Mucosa of descending colon (tissue), 3 donors: ENCODE results near the gene SEPTIN12. TPM values are rescaled to one million over a fixed set of nuclear protein-coding genes. Genes with fewer than 3 reads are reported as not detected.

Experiments used
- ATAC-seq: fragments of 200-7000 bp; cut with Tn5 transposase; one replicate; pipeline ENCODE4 v1.9.1; 2020; ENCODE audit warnings: mild to moderate bottlenecking, moderate library complexity
- DNase-seq, 3 donors: peaks; one replicate each; pipeline ENCODE4 v3.0.0-alpha.2; 2020
- H3K36me3 ChIP-seq: fragments of 200-600 bp; one replicate; pipeline ENCODE4 v1.8.0; 2021; ENCODE audit warnings: low read depth, mild to moderate bottlenecking
- H3K4me1 ChIP-seq: fragments of 200-600 bp; one replicate; pipeline ENCODE4 v1.8.0; 2021; ENCODE audit warnings: low read depth, mild to moderate bottlenecking
- H3K4me3 ChIP-seq: fragments of 200-600 bp; one replicate; pipeline ENCODE4 v1.8.0; 2021; ENCODE audit warnings: mild to moderate bottlenecking
- H3K9me3 ChIP-seq: fragments of 200-600 bp; one replicate; pipeline ENCODE4 v1.8.0; 2021; ENCODE audit warnings: mild to moderate bottlenecking
- intact Hi-C, 2 donors: fragments of 100-400 bp; cut with DNase I in 1 of 2; cut with micrococcal nuclease in 1 of 2; formaldehyde crosslinking; loops; one replicate each; pipeline versions ENCODE4 v1.11.0 to v1.11.1; 2022; cut with DNase I, micrococcal nuclease
- total RNA-seq, 3 donors: library from RNA; stranded (reverse); fragmentation: NEBNext Ultra II Directional in 2 of 3; extraction: Animal tissue kit (Norgen Biotek cat#: 25700) in 2 of 3; gene quantifications; one replicate each; pipeline versions ENCODE4 v1.2.1 to v1.2.4, GENCODE V29; 2021 to 2023
- TF ChIP-seq, protein P1 (sequence below): fragments of 200-600 bp; IDR thresholded peaks from one replicate; pipeline ENCODE4 v1.8.0; 2022; ENCODE audit warnings: antibody characterized with exemption, mild to moderate bottlenecking
- donor health status: DM: no; HTN: no; CAD: no; lungs with moderate emphysema.
- donor health status: DM: no; HTN: no; CAD: no.
- donor health status: DM: no; HTN: yes; CAD: no.

The SEPTIN12 gene
- total RNA-seq, 3 donors from 2014 or later = 1.1 TPM; not detected in 2

DNA sequence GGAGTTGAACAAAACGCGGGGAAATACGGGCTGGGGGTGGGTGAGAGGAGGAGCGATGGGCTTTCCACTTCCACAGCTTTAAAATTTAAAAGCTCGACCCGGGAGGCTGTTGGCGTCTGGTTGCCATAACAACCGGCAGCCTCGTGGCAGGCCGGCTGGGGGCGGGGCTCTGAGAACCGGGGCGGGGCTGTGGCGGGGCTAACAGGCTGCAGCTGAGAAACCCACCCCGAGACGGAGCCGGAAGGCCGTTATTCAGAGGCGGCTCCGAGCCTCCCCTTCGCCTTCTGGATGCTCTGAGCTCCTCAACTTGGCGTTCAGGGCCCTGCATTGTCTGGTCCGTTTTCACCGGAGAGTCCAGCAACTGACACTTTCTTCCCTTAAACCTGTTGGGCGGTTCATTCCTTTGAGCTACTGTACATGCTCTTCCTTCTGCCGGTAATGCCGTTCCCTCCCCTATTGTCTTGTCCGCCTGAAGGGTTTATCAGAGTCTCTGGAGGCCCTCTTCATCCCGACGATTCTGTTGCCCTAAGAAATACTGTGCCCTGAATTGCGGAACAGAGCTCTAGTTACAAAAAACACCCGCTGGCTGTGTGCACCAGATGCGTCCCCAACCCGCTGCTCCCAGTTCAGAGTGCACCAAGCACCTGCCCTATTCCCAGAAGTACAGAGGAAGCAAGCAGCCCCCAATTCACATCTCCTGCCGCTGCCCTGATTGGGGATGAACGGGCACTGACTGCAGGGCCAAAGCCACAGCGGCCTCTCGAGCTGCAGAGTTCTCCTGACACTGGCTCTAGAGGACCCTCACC, 53.2 kb downstream of the SEPTIN12 start:
- H3K4me3 ChIP-seq = peak overlapping the region; percentile 92
- DNase-seq (peak; percentile 94 to 95 (median 95)), ATAC-seq (peak; percentile 82)
- intact Hi-C loops = no loop called here
- no peaks in the 10 kb centered on the region for H3K36me3 ChIP-seq
- H3K4me1 ChIP-seq = peaks cover 12% of the 10 kb centered on the region
- H3K9me3 ChIP-seq = no peaks in the 10 kb centered on the region
- TF ChIP-seq, protein P1, sequence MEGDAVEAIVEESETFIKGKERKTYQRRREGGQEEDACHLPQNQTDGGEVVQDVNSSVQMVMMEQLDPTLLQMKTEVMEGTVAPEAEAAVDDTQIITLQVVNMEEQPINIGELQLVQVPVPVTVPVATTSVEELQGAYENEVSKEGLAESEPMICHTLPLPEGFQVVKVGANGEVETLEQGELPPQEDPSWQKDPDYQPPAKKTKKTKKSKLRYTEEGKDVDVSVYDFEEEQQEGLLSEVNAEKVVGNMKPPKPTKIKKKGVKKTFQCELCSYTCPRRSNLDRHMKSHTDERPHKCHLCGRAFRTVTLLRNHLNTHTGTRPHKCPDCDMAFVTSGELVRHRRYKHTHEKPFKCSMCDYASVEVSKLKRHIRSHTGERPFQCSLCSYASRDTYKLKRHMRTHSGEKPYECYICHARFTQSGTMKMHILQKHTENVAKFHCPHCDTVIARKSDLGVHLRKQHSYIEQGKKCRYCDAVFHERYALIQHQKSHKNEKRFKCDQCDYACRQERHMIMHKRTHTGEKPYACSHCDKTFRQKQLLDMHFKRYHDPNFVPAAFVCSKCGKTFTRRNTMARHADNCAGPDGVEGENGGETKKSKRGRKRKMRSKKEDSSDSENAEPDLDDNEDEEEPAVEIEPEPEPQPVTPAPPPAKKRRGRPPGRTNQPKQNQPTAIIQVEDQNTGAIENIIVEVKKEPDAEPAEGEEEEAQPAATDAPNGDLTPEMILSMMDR = no peak

- Histone ChIP-seq H3K9me3 (no peaks in the 10 kb centered on the region), H3K4me3 (peak within 1 kb of the TSS; percentile 92), H3K36me3 (no peaks in the 10 kb centered on the region), H3K4me1 (peaks cover 12% of the 10 kb centered on the region)
- TF ChIP-seq, protein P1 = no peak
- peak; percentile 97 for ATAC-seq
- intact Hi-C loops = no loop called here
- peak; percentile 94 to 96 (median 94) for DNase-seq
Observed at GRCh38 chr16:4734063-4734729, 53.9 kb downstream of the SEPTIN12 start, which contains the start of the genes ANKS3 and DNAAF8. Gene ANKS3 (minus strand): TSS chr16:4734271. CDS start chr16:4730149, 4,122 bp downstream. Gene DNAAF8 (plus strand): TSS chr16:4734537. CDS start chr16:4736515, 1,978 bp downstream.

- Histone ChIP-seq H3K4me1 (peaks cover 12% of the 10 kb centered on the region), H3K36me3 (no peaks in the 10 kb centered on the region), H3K4me3 (peak overlapping the region; percentile 92), H3K9me3 (no peaks in the 10 kb centered on the region)
- DNase-seq (peak in 1 of 3 donors; percentile 50), ATAC-seq (peak; percentile 1)
- TF ChIP-seq, protein P1 = no peak
- intact Hi-C loops = no loop called here
Observed at GRCh38 chr16:4733747-4734062, 54.4 kb downstream of the SEPTIN12 start.

DNA sequence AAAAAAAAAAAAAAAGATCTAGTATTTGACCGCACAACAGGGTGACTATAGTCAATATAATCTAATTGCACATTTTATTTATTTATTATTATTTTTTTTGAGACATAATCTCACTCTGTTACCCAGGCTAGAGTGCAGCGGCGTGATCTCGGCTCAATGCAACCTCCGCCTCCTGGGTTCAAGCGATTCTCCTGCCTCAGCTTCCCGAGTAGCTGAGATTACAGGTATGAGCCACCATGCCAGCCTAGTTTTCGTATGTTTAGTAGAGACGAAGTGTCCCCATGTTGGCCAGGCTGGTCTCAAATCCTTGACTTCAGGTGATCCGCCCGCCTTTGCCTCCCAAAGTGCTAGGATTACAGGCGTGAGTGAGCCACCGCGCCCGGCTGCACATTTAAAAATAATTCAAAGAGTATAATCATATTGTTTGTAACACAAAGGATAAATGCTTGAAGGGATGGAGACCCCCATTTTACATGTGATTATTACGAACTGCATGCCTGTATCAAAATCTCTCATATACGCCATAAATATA, 54.9 kb downstream of the SEPTIN12 start:
- TF ChIP-seq, protein P1 = no peak
- intact Hi-C loops = no loop called here
- H3K4me1 ChIP-seq = peaks cover 12% of the 10 kb centered on the region

DNA sequence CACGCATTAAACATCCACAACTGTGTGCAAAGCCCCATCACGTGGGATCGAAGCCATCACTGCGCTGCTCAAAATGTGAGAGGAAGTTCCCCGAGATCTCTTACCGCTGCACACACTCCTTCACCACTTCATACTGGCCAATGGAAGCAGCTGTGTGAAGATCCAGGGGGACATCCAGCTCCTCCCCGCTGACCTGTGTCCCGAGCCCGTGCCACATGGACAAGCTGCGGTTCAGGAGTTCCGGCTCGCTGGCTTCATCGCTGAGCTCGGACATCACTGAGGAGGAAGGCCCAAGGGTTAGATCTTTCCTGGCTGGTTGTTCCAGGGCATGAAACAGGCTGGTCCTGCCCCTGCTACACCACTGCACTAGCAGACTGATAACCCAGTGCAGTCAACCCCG, 58.3 kb downstream of the SEPTIN12 start:
- peaks cover 6% of the 10 kb centered on the region for H3K4me1 ChIP-seq
- H3K9me3 ChIP-seq = no peaks in the 10 kb centered on the region
- DNase-seq (peak in 1 of 3 donors; percentile 43), ATAC-seq (no peak)
- TF ChIP-seq, protein P1 = no peak
- H3K36me3 ChIP-seq = no peaks in the 10 kb centered on the region
- no peak overlapping the region for H3K4me3 ChIP-seq
- intact Hi-C loops = no loop called here

More for the DNA sequence above, 54.9 kb downstream of the SEPTIN12 start:
- DNase-seq (peak in 1 of 3 donors; percentile 18), ATAC-seq (no peak)
- H3K9me3 ChIP-seq = no peaks in the 10 kb centered on the region
- H3K4me3 ChIP-seq = peak overlapping the region; percentile 92
- no peaks in the 10 kb centered on the region for H3K36me3 ChIP-seq
